GM20431 (cell line): ENCODE results near the gene PPM1H.
"Not testable (repeated sequence)": the region's sequence is repeated elsewhere in the genome, so short reads cannot be mapped to it uniquely, and the experiment has no call there.

Source experiments
- in situ Hi-C: fragments of 300-500 bp; cut with MseI, MboI; formaldehyde crosslinking; loops from one replicate; pipeline ENCODE4 v1.15.0; 2020; ENCODE audit warnings: low sequenced_read_pairs; ENCODE audit not compliant: unreplicated experiment

Gene PPM1H

DNA sequence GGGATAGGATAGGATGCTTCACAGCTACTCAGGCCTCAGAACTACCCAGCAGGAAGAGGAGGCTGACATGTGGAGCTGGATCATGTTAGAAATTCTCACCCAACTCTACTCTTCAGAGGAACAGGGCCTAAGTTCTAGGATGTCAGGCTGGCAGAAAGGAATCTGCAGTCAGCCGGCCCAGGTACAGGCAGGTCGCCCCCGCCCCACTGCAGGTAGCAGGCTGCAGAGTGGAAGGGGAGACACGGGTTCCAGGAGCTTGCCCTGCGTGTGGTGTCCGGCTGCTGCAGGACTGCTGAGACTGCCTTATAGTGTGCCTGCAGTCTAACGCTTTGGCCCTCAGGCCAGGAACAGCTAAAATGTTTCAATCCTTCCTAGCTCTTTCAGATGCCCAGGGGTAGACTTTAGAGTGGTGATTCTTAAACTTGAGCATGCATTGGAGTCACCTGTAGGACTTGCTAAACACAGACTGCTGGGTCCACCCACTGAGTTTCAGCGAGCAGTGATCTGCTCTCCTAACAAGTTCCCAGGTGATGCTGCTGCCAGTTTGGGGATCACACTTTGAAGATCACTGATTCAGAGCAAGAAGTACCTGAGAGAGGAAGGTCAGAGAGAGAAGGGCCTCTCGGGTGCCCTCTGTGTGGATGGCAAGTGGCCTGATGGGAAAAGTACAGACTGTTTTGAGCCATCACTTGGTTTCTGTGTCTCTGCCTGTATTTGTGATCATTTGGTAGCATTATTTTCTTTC lies 153.6 kb downstream of the PPM1H start:
- in situ Hi-C loops, result loop anchor here (25.0 kb wide), 1 partner anchor 194 kb away; no protein-coding TSS in a partner anchor

DNA sequence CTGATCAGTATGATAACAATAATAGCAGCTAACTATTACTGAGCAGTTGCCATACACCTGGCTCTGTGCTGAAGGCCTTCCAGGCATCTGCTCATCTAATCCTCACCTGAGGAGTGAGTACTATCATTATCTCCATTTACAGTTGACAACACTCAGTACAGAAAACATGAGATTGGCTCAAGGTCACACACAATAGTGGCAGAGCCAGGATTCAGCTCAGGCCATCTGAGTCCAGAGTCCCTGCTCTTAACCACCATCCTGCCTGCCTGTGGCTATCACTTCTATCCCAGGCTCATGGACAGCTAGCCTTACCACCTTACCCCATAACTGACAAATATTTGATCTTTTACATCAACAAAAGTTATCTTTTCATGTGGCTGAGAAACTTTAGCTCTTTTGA lies 155.5 kb downstream of the PPM1H start:
- in situ Hi-C loops, result loop anchor here (25.0 kb wide), 1 partner anchor 192 kb away; no protein-coding TSS in a partner anchor

DNA sequence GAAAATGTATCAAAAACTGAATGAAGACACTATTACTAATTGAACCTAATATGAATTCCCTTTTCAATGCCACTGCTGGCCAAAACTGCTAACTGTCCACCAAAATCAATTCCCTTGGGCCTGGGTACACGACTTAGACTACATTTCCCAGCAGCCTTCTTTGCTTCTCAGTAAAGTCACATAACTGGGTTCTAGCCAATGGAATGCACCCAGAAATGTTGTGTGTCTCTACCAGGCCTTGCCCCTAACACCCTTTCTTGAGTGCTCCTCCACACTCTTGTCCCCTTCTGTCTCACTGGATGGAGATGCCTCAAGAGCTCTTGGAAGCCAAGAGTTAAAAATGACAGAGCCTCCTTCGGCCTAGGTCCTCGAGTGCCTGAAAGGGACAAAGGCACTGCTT lies 156.8 kb downstream of the PPM1H start:
- in situ Hi-C loops, result loop anchor here (25.0 kb wide), 1 partner anchor 191 kb away; no protein-coding TSS in a partner anchor

DNA sequence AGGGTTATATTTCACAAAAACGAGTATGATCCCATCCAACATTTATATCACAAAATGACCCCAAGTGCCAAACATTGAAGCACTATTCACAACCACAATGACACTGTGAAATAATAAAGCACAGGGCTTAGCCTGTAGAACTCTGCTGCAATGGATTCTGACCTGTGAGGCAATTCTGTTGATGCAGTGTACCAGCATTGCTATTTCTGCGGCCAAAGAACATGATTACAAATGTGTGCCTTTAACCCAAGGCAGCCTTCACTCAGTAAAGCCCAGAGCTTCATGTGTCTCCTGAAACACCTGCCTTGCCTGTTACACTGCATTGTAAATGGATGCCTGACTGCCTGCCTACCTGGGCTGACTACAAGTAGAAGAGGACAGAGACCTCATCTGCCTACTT lies 158.0 kb downstream of the PPM1H start:
- in situ Hi-C loops, result loop anchor here (25.0 kb wide), 1 partner anchor 190 kb away; no protein-coding TSS in a partner anchor

DNA sequence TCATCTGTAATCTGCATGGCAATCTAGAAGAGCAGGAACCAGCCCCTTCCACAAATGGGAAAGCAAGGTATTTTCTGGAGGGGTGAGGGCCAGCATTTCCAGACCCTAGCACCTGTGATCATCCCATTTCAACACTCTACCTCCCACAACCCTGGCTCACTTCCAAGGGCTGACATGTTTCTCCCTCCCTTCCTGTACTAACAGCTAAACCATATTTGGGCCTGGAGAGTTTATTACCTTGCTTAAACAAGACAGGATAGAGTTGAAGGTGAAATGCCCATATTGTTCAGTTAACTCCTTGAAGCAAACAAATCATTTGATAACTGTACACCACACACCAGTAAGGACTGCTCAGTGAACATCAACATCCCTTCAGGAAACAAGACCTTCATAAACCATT lies 158.4 kb downstream of the PPM1H start:
- in situ Hi-C loops, result loop anchor here (25.0 kb wide), 1 partner anchor 189 kb away; no protein-coding TSS in a partner anchor

DNA sequence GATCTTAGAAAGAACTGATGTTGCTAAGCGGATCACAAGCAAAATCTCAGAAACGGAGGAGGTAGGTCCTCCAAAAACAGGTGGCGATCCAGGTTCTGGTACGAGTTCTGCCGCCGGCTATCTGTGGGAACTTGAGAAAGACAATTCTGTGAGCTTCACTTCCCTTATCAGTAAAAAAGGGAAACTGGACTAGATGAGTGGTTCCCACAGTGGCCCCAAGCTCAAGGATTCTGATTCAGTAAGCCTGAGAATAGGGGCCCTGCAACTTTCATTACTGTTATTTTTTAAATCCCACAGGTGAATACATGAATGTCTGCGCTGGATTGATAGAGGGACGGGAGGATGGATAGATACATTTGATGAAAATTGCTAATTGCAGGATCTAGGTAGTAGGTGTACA lies 160.2 kb downstream of the PPM1H start:
- in situ Hi-C loops, result loop anchor here (25.0 kb wide), 1 partner anchor 187 kb away; no protein-coding TSS in a partner anchor

DNA sequence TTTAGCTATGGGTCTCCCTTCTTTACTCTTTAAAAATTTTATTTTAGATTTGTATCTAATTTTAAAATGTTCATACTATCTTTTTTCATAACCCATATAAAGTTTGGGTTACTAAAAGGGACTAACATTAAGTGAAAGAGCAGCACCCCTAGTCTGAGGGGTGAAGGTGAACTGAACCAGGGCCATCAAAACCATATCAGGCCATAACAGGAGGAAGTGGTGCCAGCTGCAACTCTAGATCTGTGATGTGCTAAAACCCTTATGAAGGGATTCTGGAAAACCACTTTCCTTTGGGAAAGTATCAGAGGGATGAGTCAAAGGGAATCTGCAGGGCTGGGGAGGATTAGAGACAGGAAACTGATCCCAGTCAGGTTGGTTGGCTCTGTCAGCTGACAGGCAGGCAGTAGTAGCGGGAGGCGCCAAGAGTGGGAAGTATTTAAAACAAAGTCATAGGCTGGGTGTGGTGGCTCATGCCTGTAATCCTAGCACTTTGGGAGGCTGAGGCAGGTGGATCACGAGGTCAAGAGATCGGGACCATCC lies 162.5 kb downstream of the PPM1H start:
- in situ Hi-C loops, result no loop called here

DNA sequence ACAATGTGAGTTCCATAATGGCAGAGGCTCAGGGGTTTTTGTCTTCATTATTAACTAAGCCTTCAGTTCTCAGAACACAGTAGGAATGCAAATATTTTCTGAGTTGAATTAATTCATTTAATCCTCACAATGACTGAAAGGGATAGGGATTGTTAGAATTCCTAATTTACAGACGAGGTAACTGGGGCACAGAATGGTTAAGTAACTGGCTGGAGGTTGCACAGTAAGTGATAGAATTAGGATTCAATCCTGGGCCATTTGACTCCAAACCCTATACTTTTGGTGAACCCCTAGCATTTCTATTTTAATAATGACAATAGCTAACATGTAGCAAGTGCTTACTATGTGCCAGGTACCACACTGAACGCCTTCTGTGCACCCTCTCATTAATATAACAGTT lies 163.1 kb downstream of the PPM1H start:
- in situ Hi-C loops, result no loop called here

DNA sequence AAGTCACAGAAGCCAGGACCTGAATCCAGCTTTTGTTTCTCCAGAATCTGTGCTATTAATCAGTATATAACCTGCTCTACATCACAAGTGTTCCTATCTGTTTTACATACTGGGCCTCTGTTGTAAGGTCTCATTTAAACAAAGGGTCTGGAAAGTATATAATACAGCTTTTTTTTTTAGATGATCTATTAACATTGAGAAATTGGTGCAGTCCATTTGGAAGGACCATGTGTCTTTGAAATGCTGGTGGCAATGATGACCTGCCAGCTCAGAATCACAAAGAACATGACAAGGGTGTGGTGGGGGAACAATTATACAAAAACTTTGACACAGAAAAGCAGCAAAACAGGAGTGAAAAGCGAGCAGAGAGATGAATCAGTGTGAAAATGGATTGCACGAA lies 164.6 kb downstream of the PPM1H start:
- in situ Hi-C loops, result no loop called here

DNA sequence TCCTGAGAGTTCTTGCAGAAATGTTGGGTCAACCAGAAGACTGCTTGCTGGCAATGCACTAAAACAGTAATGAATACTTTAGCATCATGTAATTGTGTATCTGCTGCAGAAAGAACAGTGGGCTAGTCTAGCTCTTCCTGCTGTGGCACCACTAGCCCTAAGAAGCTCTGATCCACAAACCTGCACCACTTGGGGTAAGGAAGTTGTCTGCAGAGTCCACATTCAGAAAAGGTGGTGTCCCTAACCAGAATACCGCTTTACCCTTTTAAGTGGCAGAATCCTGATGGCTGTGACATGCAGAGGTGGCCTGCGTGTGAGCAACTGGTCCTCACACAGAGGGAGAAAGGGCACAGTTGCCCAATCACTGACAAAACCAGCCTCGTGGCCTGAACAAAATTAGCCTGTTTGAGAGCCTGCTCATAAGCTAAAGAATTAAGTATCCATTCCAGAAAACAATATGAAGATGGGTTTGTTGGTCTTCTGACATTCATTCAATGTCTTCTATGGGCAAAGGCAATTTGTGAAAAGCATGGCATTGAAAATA lies 165.8 kb downstream of the PPM1H start:
- in situ Hi-C loops, result no loop called here

DNA sequence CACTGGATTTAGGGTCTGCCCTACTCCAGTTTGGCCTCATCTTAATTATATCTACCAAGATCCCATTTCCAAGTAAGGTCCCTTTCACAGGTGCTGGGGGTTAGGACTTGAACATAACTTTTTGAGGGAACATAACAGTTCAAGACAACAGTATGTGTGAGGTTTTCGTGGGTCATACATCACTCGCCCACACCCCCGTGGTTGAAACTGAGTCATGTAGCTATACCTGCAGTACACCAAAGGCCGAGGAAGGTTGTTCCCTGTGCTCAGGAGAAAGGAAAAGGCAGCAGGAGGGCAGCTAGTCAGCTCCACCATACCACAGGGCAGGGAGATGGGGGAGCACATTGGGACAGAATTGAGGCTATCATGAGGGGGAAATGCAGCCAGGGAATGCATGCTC lies 167.0 kb downstream of the PPM1H start:
- in situ Hi-C loops, result no loop called here

DNA sequence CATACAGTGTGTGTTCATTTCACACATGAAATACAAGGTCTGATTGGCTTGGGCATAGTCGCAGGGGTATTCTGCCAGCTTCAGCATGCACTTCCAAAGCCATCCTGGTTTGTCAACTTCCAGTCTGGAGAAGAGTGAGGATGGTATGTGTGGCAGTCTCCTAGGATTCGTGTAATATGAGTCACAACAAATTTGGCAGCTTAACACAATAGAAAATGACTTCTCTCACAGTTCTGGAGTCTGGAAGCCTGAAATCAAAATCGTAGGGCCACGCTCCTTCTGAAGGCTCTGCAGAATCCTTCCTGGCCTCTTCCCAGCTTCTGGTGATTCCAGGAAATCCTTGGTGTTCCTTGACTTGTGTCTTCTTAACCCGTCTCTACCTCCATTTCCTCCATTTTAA lies 167.5 kb downstream of the PPM1H start:
- in situ Hi-C loops, result no loop called here

DNA sequence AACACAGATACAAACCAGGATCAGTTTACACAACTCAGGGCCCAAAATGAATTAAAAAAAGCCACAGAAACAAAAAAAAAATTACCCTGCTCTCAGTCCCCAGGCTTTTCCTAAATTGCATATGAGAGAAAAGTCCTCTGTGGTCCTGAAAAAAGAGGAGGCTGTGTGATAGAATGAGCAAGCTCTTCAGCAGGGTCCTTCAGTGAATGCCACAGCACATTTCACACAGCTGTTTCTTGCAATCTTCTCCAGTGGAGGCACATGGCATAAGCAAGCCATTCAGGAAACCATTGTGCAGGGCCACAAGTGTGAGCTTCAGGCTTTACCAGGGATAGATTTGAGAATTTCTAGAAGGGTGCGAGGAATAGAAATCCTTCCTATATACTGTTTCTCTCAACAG lies 168.5 kb downstream of the PPM1H start:
- in situ Hi-C loops, result no loop called here

DNA sequence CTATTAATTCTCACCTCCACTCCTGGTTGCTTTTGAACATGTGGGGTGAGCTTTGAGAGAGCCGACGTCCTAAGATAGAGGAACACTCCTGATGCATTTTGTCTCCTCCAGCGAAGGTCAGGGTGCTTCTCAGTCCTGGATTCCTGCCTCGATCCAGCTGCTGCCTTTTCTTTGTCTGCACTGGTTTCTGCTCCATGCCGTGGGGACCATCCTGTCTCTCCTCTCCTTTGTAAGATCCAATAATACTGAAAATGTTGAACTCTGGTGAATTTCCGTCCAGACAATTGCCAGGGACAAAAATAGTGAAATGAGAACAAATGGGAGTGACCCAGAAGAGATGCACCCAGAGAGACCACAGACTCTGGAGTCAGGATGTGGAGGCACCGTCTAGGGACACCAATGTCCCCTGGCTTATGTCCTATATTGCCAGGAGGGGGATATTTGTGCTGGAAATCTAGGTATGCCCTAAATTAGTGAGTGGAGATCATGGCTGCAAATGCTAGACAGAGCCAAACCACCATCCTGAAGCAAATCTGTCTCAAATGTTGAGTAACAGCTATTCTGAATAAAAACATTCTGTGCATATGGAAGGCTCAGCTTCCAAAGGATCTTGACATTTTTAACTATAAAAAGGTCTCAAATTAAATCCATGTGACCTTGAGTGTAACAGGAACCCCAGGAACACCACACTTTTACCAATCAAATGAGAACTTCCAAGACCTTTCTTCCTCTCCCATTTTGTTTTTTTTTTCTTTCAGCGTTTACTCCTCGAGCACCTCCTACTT lies 170.9 kb downstream of the PPM1H start:
- in situ Hi-C loops, result no loop called here

DNA sequence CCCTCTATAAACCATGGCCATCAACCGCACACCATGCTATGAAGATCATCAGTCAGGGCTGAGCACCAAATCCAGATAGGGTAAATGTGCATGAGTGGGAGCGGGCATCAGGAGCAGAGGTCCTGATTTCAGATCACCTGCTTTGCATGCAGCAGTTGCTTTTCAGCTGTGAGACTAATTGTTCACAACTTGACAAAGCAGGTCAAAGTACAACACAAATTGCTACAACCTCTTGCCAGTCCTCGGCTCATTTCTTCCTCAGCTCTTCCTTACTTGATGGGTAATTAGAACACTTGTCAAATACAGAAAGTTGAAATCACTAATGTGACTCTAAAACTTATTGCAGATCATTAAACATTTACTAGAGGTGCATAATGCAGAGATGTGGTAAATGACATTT lies 171.6 kb downstream of the PPM1H start:
- in situ Hi-C loops, result no loop called here

DNA sequence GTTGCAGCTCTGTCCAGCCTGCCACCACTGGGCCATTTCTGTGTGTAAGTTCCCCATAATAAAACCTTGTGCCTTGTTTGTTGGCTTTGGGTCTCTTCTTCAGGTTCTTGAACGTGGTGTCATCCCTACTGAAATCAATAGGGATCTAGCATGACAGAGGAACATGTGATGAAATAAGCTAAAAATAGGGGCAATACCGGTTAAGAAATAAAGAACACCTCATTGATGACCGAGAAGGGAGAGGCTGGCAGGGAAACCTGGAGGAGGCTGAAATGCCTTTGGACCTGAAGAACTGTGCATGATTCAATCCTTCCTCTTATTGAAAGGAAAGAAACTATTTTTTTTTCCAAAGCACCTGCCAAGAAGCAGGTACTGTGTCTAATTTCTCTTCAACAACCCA lies 172.3 kb downstream of the PPM1H start:
- in situ Hi-C loops, result no loop called here

DNA sequence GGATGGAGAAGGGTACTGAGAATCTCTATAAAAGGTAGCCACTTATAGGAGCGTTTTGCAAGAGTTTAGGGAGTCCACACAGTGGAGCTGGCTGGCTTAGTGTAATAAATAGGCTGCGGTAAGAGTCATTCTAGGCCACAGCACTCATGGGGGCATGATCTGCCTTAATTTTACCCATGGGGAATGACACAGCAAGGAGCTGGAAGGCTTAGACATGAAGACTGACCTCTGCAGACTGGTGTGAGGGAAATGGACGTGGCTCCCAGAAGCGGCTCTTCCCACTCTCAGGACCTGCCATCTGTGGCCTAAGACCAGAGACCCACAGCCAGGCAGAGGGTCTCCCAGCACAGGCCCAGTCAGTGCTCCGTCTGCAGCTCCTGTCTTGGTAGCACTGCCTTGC lies 173.3 kb downstream of the PPM1H start:
- in situ Hi-C loops, result no loop called here

DNA sequence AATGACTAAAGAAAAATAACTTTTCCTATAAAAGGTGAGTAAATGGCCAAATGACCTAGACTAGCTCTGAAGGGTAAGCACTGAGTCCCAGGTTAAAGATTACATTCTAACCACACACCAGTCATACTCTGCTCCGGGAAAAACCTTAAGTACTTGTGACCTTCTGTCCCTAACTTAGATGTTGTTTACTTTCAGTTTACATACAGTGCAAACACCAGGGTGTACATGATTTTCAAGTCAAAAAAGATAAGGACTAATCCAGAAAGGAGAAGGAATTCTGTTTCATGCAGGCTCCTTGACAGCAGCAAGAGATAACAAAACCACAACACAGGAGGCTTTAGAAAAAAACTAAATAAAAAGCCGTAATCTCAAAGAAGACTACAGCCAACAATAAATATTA lies 174.2 kb downstream of the PPM1H start:
- in situ Hi-C loops, result no loop called here

DNA sequence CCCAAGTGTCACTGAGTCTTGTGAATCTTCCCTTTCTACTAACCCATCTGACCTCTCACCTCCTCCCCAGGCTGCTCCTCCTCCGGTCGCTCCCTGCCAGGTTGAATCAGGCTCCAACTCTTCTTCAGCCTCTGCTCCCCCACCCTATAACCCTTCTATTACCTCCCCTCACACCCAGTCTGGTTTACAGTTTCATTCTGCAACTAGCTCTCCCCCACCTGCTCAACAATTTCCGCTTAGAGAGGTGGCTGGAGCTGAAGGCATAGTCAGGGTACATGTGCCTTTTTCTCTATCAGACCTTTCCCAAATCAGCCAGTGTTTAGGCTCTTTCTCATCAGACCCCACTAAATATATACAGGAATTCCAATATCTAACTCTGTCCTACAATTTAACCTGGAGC lies 174.6 kb downstream of the PPM1H start:
- in situ Hi-C loops, result not testable (repeated sequence)

DNA sequence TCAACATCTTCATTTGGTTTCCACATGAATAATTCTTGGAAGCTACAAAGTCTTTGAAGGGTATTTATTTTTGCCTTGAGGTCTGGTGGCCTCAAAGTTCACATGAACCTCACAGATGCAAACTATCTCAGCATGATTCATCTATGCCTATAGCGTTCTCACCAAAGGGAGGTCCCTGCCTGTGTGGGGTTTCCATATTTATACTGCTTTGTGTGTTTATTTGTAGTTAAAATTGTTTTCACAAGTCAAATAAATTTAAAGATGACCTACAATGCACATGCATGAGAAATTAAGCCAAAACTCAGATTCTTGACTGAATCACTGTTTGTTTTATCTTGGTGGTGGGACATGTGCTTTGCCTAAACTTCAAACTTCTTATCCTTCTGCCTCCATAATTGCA lies 176.7 kb downstream of the PPM1H start:
- in situ Hi-C loops, result no loop called here

DNA sequence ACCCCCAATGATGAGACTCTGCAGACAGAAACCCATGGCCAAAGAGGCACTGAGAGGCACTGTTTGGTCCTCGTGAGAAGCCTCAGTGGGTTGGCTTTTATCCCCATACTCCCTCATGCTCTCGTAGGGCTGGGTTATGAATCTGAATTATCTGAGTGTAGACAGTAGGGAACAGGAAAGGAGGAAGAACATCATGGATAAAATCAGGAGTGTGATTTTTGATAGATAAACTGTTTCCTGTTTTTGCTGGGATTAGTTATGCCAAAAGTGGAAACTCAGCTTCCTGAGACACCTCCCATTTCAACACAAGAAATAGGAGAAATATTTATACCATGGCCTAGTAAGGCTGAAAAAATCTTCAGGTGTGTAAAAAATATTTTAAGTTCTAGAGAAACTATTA lies 177.9 kb downstream of the PPM1H start:
- in situ Hi-C loops, result no loop called here
